Measurements from ENCODE around the gene LRRC4C.

Gene LRRC4C

GRCh38 chr11:40291329-40291728, 1168.1 kb downstream of the LRRC4C start:
- no peak for DNase-seq (ENCODE audit: low spot score)

- DNase-seq (ENCODE audit: low spot score) = no peak
Observed at GRCh38 chr11:40290171-40290631, 1169.3 kb downstream of the LRRC4C start.

GRCh38 chr11:40289370-40289769, 1170.1 kb downstream of the LRRC4C start:
- no peak for DNase-seq (ENCODE audit: low spot score)

- DNase-seq (ENCODE audit: low spot score) = no peak
Observed at GRCh38 chr11:40287916-40288803, 1171.3 kb downstream of the LRRC4C start.

- DNase-seq (ENCODE audit: low spot score) = no peak
Observed at GRCh38 chr11:40286137-40286536, 1173.3 kb downstream of the LRRC4C start.

- DNase-seq (ENCODE audit: low spot score) = no peak
Observed at GRCh38 chr11:40285558-40285957, 1173.9 kb downstream of the LRRC4C start.

GRCh38 chr11:40281052-40281580, 1178.3 kb downstream of the LRRC4C start:
- DNase-seq (ENCODE audit: low spot score) = no peak

GRCh38 chr11:40280159-40281051, 1179.0 kb downstream of the LRRC4C start:
- no peak for DNase-seq (ENCODE audit: low spot score)

- DNase-seq (ENCODE audit: low spot score) = no peak
Observed at GRCh38 chr11:40276960-40277359, 1182.5 kb downstream of the LRRC4C start.

GRCh38 chr11:40274017-40274416, 1185.4 kb downstream of the LRRC4C start:
- DNase-seq (ENCODE audit: low spot score) = no peak

GRCh38 chr11:40273192-40273732, 1186.2 kb downstream of the LRRC4C start:
- no peak for DNase-seq (ENCODE audit: low spot score)

- DNase-seq (ENCODE audit: low spot score) = no peak
Observed at GRCh38 chr11:40271361-40271760, 1188.1 kb downstream of the LRRC4C start.

GRCh38 chr11:40269865-40270264, 1189.6 kb downstream of the LRRC4C start:
- no peak for DNase-seq (ENCODE audit: low spot score)

- no peak for DNase-seq (ENCODE audit: low spot score)
Observed at GRCh38 chr11:40268551-40268950, 1190.9 kb downstream of the LRRC4C start.

GRCh38 chr11:40255457-40255856, 1204.0 kb downstream of the LRRC4C start:
- no peak for DNase-seq (ENCODE audit: low spot score)

- no peak for DNase-seq (ENCODE audit: low spot score)
Observed at GRCh38 chr11:40253166-40253565, 1206.3 kb downstream of the LRRC4C start.

- no peak for DNase-seq (ENCODE audit: low spot score)
Observed at GRCh38 chr11:40252236-40252635, 1207.2 kb downstream of the LRRC4C start.

- DNase-seq (ENCODE audit: low spot score) = no peak
Observed at GRCh38 chr11:40246983-40247382, 1212.5 kb downstream of the LRRC4C start.

GRCh38 chr11:40241524-40242051, 1217.9 kb downstream of the LRRC4C start:
- DNase-seq (ENCODE audit: low spot score) = no peak

- no peak for DNase-seq (ENCODE audit: low spot score)
Observed at GRCh38 chr11:40240284-40240683, 1219.2 kb downstream of the LRRC4C start.

- no peak for DNase-seq (ENCODE audit: low spot score)
Observed at GRCh38 chr11:40236526-40236925, 1222.9 kb downstream of the LRRC4C start.

GRCh38 chr11:40235841-40236240, 1223.6 kb downstream of the LRRC4C start:
- DNase-seq (ENCODE audit: low spot score) = no peak
